Muscle layer of colon (tissue), 2 donors: ENCODE data around the gene COX17.
"Not testable (repeated sequence)": the region's sequence is repeated elsewhere in the genome, so short reads cannot be mapped to it uniquely, and the experiment has no call there.

Experiments used
- H3K27ac ChIP-seq: one replicate; pipeline ENCODE4 v1.7.0; 2013; ENCODE audit warnings: low read depth, mild to moderate bottlenecking, low read length, moderate library complexity
- H3K27me3 ChIP-seq, 2 donors: one replicate each; pipeline ENCODE4 v1.7.0; 2013; ENCODE audit warnings: low read length in 2 of 2, mild to moderate bottlenecking in 2 of 2; ENCODE audit not compliant: insufficient read depth in 2 of 2, control insufficient read depth in 1 of 2
- H3K36me3 ChIP-seq: one replicate; pipeline ENCODE4 v1.7.0; 2013; ENCODE audit warnings: mild to moderate bottlenecking, low read length; ENCODE audit not compliant: insufficient read depth
- H3K4me1 ChIP-seq: one replicate; pipeline ENCODE4 v1.7.0; 2013; ENCODE audit warnings: mild to moderate bottlenecking, low read length; ENCODE audit not compliant: insufficient read depth
- H3K4me3 ChIP-seq, 2 donors: one replicate each; pipeline ENCODE4 v1.7.0; 2013; ENCODE audit warnings: low read length in 2 of 2, low read depth in 1 of 2, mild to moderate bottlenecking in 1 of 2, moderate library complexity in 1 of 2
- H3K9ac ChIP-seq: one replicate; pipeline ENCODE4 v1.7.0; 2013; ENCODE audit warnings: low read length
- H3K9me3 ChIP-seq: one replicate; pipeline ENCODE4 v1.7.0; 2013; ENCODE audit warnings: mild to moderate bottlenecking, low read length
- donor health status: abdominal sarcoma.
- donor health status: Adenocarcinoma of cecum.

Gene COX17

GRCh38 chr3:119697394-119697793 is 20.2 kb upstream of the COX17 start:
- H3K4me3 ChIP-seq: no peak overlapping the region
- no peaks in the 10 kb centered on the region for H3K36me3 ChIP-seq
- peaks cover 2% of the 10 kb centered on the region for H3K4me1 ChIP-seq
- H3K9me3 ChIP-seq: no peaks in the 10 kb centered on the region
- no peaks in the 10 kb centered on the region for H3K27me3 ChIP-seq
- H3K9ac ChIP-seq: no peak overlapping the region
- no peak overlapping the region for H3K27ac ChIP-seq

- Histone ChIP-seq H3K4me1 (no peaks in the 10 kb centered on the region), H3K27me3 (no peaks in the 10 kb centered on the region), H3K4me3 (no peak overlapping the region), H3K9ac (no peak overlapping the region), H3K36me3 (no peaks in the 10 kb centered on the region), H3K9me3 (no peaks in the 10 kb centered on the region), H3K27ac (no peak overlapping the region)
Measured at GRCh38 chr3:119695480-119695879, 18.3 kb upstream of the COX17 start.

GRCh38 chr3:119690043-119690656 is 12.9 kb upstream of the COX17 start:
- no peak overlapping the region for H3K9ac ChIP-seq
- no peak overlapping the region for H3K4me3 ChIP-seq
- H3K9me3 ChIP-seq: no peaks in the 10 kb centered on the region
- H3K36me3 ChIP-seq: no peaks in the 10 kb centered on the region
- H3K4me1 ChIP-seq: no peaks in the 10 kb centered on the region
- no peak overlapping the region for H3K27ac ChIP-seq
- H3K27me3 ChIP-seq: no peaks in the 10 kb centered on the region

- H3K27ac ChIP-seq: no peak overlapping the region
- no peak overlapping the region for H3K4me3 ChIP-seq
- H3K9me3 ChIP-seq: no peaks in the 10 kb centered on the region
- H3K4me1 ChIP-seq: no peaks in the 10 kb centered on the region
- H3K27me3 ChIP-seq: no peaks in the 10 kb centered on the region
- H3K36me3 ChIP-seq: no peaks in the 10 kb centered on the region
- H3K9ac ChIP-seq: no peak overlapping the region
Measured at GRCh38 chr3:119683421-119683820, 6.2 kb upstream of the COX17 start.

- H3K27ac ChIP-seq: no peak overlapping the region
- H3K4me1 ChIP-seq: peaks cover 5% of the 10 kb centered on the region
- no peaks in the 10 kb centered on the region for H3K9me3 ChIP-seq
- H3K4me3 ChIP-seq: no peak overlapping the region
- H3K36me3 ChIP-seq: no peaks in the 10 kb centered on the region
- H3K27me3 ChIP-seq: no peaks in the 10 kb centered on the region
- no peak overlapping the region for H3K9ac ChIP-seq
Measured at GRCh38 chr3:119681279-119681678, 4.1 kb upstream of the COX17 start.

- Histone ChIP-seq H3K9me3 (no peaks in the 10 kb centered on the region), H3K27ac (no peak overlapping the region), H3K27me3 (no peaks in the 10 kb centered on the region), H3K9ac (no peak overlapping the region), H3K4me3 (no peak overlapping the region), H3K36me3 (peaks cover 9% of the 10 kb centered on the region), H3K4me1 (peaks cover 14% of the 10 kb centered on the region)
Measured at GRCh38 chr3:119679874-119680273, 2.7 kb upstream of the COX17 start.

GRCh38 chr3:119678209-119678608 is 1.0 kb upstream of the COX17 start:
- H3K9ac ChIP-seq, H3K4me3 ChIP-seq, H3K9me3 ChIP-seq, H3K27ac ChIP-seq, H3K27me3 ChIP-seq: not testable (repeated sequence)
- Histone ChIP-seq H3K36me3 (peaks cover 23% of the 10 kb centered on the region), H3K4me1 (peaks cover 14% of the 10 kb centered on the region)

- Histone ChIP-seq H3K9ac (peak overlapping the region; percentile 80), H3K27ac (peak overlapping the region; percentile 97), H3K36me3 (peaks cover 29% of the 10 kb centered on the region), H3K9me3 (no peaks in the 10 kb centered on the region), H3K4me1 (peaks cover 14% of the 10 kb centered on the region), H3K4me3 (peak overlapping the region; percentile 64 to 93), H3K27me3 (no peaks in the 10 kb centered on the region)
Measured at GRCh38 chr3:119677641-119677934, 382 bp upstream of the COX17 start.

GRCh38 chr3:119676020-119676419 is 1.2 kb downstream of the COX17 start:
- Histone ChIP-seq H3K27me3 (no peaks in the 10 kb centered on the region), H3K27ac (peak overlapping the region; percentile 71), H3K9ac (no peak overlapping the region), H3K4me3 (peak overlapping the region; percentile 64 to 93), H3K4me1 (peaks cover 14% of the 10 kb centered on the region), H3K9me3 (no peaks in the 10 kb centered on the region), H3K36me3 (peaks cover 29% of the 10 kb centered on the region)

GRCh38 chr3:119675188-119675874 is 1.9 kb downstream of the COX17 start:
- H3K9ac ChIP-seq: no peak overlapping the region
- peaks cover 29% of the 10 kb centered on the region for H3K36me3 ChIP-seq
- no peak overlapping the region for H3K27ac ChIP-seq
- no peak overlapping the region for H3K4me3 ChIP-seq
- H3K9me3 ChIP-seq: no peaks in the 10 kb centered on the region
- H3K4me1 ChIP-seq: peaks cover 14% of the 10 kb centered on the region
- no peaks in the 10 kb centered on the region for H3K27me3 ChIP-seq

GRCh38 chr3:119673875-119674274 is 3.3 kb downstream of the COX17 start:
- H3K9ac ChIP-seq: no peak overlapping the region
- no peaks in the 10 kb centered on the region for H3K27me3 ChIP-seq
- H3K4me3 ChIP-seq: no peak overlapping the region
- peaks cover 32% of the 10 kb centered on the region for H3K36me3 ChIP-seq
- H3K9me3 ChIP-seq: no peaks in the 10 kb centered on the region
- H3K27ac ChIP-seq: no peak overlapping the region
- H3K4me1 ChIP-seq: peaks cover 14% of the 10 kb centered on the region

GRCh38 chr3:119672776-119673175 is 4.4 kb downstream of the COX17 start:
- H3K27ac ChIP-seq: no peak overlapping the region
- H3K4me1 ChIP-seq: peaks cover 12% of the 10 kb centered on the region

More at GRCh38 chr3:119672776-119673175, 4.4 kb downstream of the COX17 start:
- H3K4me3 ChIP-seq: no peak overlapping the region
- peaks cover 32% of the 10 kb centered on the region for H3K36me3 ChIP-seq
- no peaks in the 10 kb centered on the region for H3K27me3 ChIP-seq
- H3K9me3 ChIP-seq: no peaks in the 10 kb centered on the region
- no peak overlapping the region for H3K9ac ChIP-seq
